NCI-H748 (cell line): Measurements from ENCODE around the gene CMSS1.
A peak's percentile ranks its signal among the peaks of the same experiment; 100 is the strongest.
"Not testable (repeated sequence)": the region's sequence is repeated elsewhere in the genome, so short reads cannot be mapped to it uniquely, and the experiment has no call there.

Source experiments
- DNase-seq: peaks from one replicate; lab custom pipeline; 2025; ENCODE audit not compliant: unreplicated experiment; lab: John Stamatoyannopoulos, UW

Gene CMSS1

DNA sequence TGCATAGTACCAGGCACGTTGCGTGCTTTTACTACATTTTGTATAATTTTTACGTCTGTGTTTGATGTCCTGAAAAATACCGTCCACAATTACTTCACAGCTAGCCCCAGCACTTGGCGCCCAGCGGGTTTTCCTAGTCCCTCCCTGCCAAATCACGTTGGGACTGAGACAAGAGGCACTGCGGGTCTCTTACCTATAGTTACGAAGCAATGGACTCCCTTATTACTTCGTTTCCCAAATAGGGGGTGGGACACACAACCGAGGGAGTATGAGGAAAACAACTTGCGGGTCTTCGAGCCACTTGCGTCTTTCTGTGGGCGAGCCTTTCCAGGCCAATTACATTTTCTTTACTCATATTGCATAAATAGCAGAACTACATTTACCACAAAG lies 620 bp upstream of the CMSS1 start:
- DNase-seq = peak; percentile 31

DNA sequence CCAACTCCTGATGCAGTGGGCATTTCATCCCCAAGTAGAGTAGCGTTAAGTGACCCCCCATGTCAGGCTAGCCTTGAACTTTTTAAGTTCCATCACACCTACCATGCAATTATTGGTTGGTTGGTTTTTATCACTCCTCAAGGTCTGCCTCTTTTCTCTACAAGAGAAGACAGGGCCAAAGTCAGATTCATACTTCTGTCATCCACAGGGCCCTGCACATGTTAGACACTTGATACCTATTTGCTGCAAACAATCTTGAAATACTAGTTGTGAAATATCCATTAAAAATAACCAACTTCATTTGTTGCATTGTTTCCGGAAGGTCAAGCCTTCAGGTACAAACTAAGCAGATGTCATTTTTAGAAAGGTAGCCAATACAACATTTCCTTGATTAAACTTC lies 1.2 kb downstream of the CMSS1 start:
- DNase-seq = no peak

DNA sequence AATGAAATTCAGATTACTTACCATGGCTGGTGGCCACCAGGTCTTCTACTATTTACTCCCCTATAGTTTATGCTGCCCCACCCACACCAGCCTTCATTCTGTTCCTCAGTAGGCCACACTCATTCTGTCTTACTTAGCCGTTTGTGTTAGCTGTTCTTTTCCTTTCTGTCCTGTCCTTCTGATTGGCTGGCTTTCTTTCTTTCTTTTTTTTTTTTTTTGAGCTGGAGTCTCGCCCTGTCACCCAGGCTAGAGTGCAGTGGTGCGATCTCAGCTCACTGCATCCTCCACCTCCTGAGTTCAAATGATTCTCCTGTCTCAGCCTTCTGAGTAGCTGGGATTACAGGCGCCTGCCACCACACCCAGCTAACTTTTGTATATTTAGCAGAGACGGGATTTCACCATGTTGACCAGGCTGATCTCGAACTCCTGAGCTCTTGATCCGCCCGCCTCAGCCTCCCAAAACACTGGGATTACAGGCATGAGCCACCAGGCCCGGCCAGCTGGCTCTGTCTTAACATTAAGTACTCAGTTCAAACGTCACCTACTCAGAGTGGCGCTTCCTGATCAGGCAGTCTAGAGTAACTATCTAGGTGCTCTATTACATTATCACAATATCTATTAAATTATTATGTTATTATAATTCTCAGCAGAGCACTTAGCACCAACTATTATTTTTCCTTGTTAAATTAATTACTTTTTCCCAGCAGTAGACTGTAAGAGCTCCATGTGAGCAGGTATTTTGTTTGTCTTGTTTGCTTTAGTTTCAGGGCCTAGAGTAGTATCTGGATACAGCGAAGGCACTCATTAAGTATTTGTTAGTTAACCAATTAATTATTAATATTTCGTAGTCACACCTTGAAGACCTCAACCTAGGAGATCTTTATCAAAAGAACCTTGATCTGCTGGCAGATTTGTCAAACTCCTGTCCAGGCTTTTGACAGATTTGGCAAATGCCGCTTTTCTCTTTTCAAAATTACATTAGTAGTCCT lies 6.4 kb downstream of the CMSS1 start:
- no peak for DNase-seq

DNA sequence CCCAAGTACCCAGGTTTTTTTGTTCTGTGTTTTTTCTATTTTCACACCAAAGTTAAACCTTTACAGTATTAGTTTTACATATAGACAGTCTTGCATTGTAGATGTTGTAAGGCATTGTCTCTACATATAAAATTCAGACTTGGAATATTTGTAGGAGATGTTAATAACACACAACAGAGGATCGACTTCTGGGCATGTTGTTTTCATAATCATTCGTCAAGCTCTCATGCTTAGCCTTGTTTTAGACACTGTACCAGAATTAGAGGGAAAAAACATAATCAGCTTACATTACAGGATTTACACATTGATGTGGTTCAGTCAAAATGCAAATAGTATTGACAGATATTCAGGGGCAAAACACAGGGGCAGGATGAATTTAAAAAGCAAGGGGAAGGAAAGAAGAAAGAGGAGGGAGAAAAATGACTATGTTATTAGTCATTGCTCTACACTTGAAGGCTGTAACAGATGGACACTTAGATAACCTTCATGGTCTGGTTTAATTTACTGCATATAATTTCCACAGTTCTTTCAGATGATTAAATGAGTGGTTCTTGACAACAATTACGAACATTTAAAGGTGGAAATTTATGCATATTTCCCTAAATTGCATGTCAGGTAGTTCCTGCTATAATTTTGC lies 7.5 kb downstream of the CMSS1 start:
- DNase-seq = no peak

DNA sequence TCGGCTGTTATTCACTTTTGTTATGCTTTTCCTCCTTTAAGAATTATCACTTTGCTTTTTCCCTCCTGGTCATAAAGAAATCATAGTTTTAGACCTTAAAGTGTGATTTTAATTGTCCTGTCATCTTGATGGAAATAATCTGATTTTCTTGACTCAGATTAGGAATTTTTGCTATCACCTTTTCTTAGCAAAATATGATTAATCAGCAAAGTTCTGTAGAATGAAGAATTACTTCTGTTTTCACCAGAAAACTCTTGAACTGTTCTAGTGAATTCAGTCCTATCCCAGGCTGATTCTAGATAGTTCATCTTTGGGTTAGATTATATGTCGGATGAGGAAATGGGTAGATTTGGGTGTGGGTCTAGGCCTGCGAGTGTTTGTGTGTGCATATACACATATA lies 12.2 kb downstream of the CMSS1 start:
- no peak for DNase-seq

DNA sequence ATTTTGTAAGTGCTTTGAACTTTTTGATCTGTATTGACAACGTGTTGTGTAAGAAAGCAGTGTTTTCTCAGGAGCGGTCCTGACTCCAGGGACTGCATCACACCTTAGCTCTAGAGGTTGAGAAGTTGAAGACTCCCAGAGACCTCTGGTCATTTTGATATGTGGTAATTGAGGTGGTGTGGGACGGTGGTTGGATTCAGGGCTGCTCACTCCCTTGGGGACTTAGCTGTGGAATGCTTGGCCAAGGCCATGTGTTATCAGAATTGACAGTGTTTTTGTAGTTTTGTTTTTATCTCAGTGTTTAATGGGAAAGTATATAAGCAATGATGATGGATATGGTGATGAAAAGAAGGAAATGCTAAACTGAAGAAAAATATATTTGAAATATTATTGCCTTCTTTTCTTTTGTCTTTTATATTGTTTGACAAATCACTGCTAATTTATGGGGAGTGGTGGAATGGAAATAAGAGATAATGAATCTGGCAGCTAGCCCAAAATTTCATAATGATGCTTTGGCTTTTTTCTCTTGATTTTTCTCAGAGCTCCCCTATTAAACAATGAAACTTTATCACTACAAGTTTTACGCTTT lies 16.0 kb downstream of the CMSS1 start:
- no peak for DNase-seq

GRCh38 chr3:99834211-99834957 lies 16.7 kb downstream of the CMSS1 start:
- no peak for DNase-seq

- no peak for DNase-seq
Observed at GRCh38 chr3:99836681-99837080, 19.0 kb downstream of the CMSS1 start.

DNA sequence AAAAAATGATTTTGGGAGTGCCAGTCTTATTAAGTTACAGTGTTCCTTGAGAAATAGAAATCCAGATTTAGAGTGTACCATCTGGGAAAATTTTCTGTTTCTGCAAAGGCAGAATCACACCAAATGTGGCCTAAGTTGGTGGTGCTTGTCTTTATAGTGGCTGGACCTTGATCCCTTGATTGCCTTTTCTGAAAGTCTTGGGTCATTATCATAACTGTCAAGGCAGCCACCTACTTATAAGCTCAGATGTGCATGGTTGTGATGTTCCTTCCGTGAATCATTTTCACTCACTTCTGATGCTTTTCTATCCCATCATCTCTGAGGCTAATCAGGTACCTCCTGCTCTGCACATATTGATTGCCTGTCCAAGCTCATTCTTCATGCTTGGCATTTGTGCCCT lies 20.1 kb downstream of the CMSS1 start:
- no peak for DNase-seq

GRCh38 chr3:99838755-99839154 lies 21.1 kb downstream of the CMSS1 start:
- DNase-seq = no peak

DNA sequence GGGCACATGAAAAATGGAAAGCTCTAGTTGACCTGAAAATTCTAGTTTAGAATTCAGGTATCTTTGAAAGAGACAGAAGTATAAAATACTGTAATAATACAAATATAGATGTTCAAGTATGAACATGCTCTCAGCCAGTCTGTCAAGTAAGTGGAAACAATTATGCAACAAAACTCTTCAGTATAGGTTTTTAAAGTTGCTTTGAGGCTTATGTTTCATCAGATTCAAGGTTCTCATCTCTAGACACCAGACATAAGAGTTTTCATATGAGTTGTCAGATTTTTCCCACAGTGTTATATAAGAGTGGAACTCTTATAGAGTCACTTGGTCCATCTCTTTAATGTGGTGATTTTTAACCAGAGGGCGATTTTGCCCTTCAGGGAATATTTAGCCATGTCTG lies 22.0 kb downstream of the CMSS1 start:
- no peak for DNase-seq

DNA sequence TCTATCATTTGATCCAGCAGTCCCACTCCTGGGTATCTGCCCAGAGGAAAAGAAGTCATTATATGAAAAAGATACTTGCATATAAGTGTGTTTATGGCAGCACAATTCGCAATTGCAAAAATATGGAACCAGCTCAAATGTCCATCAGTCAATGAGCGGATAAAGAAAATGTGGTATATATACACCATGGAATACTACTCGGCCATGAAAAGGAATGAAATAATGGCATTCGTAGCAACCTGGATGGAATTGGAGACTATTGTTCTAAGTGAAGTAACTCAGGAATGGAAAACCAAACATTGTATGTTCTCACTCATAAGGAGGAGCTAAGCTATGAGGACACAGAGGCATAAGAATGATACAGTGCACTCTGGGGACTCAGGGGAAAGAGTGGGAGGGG lies 24.3 kb downstream of the CMSS1 start:
- not testable (repeated sequence) for DNase-seq

GRCh38 chr3:99842826-99843589 lies 25.3 kb downstream of the CMSS1 start:
- DNase-seq = peak; percentile 34

GRCh38 chr3:99843590-99844258 lies 26.1 kb downstream of the CMSS1 start:
- DNase-seq = no peak

DNA sequence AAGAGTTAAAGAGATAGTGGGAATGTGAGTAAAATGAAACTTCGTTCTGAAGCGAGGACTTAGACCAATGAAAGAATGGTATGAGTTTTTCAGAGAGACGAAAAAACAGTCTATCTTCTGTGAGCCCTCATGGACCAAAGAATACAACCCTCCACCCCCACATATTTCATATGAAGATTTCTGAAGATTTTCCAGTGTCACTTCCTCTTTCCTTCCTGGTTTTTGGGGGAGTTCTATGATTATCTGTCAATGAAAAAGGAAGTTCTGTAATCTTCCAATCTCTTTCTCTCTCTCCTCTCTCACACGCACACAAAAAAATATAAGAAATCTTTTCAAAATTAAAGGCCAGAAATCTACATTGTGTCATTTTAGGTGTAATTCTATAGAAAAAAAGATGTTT lies 27.7 kb downstream of the CMSS1 start:
- no peak for DNase-seq

DNA sequence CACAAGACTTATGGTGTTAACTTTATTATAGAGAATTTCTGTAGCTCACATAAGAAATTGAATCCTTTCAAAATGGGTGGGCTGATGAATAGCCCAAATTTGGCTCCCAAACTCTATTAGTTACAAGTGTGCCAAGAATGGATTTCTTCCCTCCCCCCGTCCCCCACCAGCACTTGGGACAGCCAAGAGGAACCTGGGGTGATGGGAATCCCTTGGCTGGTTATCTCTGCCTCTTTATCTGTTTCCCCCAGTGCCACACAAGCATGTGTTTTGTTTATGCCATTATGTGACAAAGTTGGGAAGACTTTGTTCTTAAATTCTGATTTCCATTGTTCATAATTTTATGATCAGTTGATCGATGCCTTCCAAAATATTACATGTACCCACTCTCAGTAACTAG lies 28.3 kb downstream of the CMSS1 start:
- DNase-seq = no peak

GRCh38 chr3:99846477-99847160 lies 29.0 kb downstream of the CMSS1 start:
- DNase-seq = peak; percentile 65

DNA sequence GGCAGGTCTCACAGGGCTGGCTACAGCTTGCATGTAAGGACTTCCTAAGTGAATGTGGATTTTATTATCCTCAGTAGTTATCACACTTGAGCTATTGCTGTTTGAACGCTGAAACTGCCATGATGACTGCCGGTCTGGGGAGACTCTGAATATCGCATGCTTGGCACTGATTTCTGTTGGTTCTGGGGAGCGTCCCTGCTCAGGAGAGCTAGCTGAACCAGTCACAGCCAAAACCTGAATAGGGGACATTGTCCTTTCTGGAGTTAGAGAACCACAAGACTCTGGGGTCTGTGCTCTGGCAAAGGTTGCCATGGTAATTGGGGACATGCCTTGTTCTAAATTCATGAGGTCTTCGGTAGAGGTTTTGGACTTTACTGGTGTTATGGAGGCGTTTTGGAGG lies 30.8 kb downstream of the CMSS1 start:
- no peak for DNase-seq

GRCh38 chr3:99850608-99851007 lies 32.9 kb downstream of the CMSS1 start:
- no peak for DNase-seq
